DND-41 (cell line): ENCODE results near the gene TSPOAP1.

Experiments
- ATAC-seq: fragments of 200-7000 bp; cut with Tn5 transposase; 3 replicates; pipeline ENCODE4 v1.9.1; 2021; ENCODE audit warnings: low read depth; ENCODE audit not compliant: insufficient read depth
- DNase-seq: peaks from one replicate; pipeline ENCODE4 v3.0.0-alpha.2; 2020
- H2AFZ ChIP-seq: 2 replicates; pipeline ENCODE4 v1.6.0; 2012; ENCODE audit warnings: low read depth, low read length
- H3K27ac ChIP-seq: 2 replicates; pipeline ENCODE4 v1.5.1; 2012; ENCODE audit warnings: low read length, inconsistent platforms
- H3K27me3 ChIP-seq: fragments of 200-600 bp; sonication (generic); 2 replicates; pipeline ENCODE4 v1.6.0; 2012; ENCODE audit warnings: low read length, mild to moderate bottlenecking, inconsistent platforms; ENCODE audit not compliant: insufficient read depth, poor library complexity
- H3K36me3 ChIP-seq: 2 replicates; pipeline ENCODE4 v1.5.1; 2012; ENCODE audit warnings: low read length, inconsistent platforms; ENCODE audit not compliant: insufficient read depth
- H3K4me1 ChIP-seq: 2 replicates; pipeline ENCODE4 v1.5.1; 2012; ENCODE audit warnings: mild to moderate bottlenecking, low read length; ENCODE audit not compliant: insufficient read depth
- H3K4me2 ChIP-seq: 2 replicates; pipeline ENCODE4 v1.6.0; 2012; ENCODE audit warnings: mild to moderate bottlenecking, moderate library complexity, low read length, inconsistent platforms; ENCODE audit not compliant: insufficient read depth
- H3K4me3 ChIP-seq, 2 experiments: fragments of 200-600 bp in 1 of 2; shearing (Covaris generic) in 1 of 2; 2 replicates each; pipeline ENCODE4 v1.5.1; 2012 to 2016; ENCODE audit warnings: inconsistent platforms in 2 of 2, low read length in 2 of 2, mild to moderate bottlenecking in 2 of 2, low read depth in 1 of 2, moderate library complexity in 1 of 2
- H3K79me2 ChIP-seq: 2 replicates; pipeline ENCODE4 v1.6.0; 2012; ENCODE audit warnings: low read length, inconsistent platforms; ENCODE audit not compliant: insufficient read depth
- H3K9ac ChIP-seq: 2 replicates; pipeline ENCODE4 v1.6.0; 2012; ENCODE audit warnings: low read depth, mild to moderate bottlenecking, inconsistent platforms, low read length, moderate library complexity
- H3K9me3 ChIP-seq: 2 replicates; pipeline ENCODE4 v1.5.1; 2012; ENCODE audit warnings: low read length, moderate library complexity, mild to moderate bottlenecking, inconsistent platforms; ENCODE audit not compliant: insufficient read depth, severe bottlenecking
- H4K20me1 ChIP-seq: 2 replicates; pipeline ENCODE4 v1.6.0; 2012; ENCODE audit warnings: low read length; ENCODE audit not compliant: insufficient read depth
- EZH2 ChIP-seq: IDR thresholded peaks from 3 replicates; pipeline ENCODE4 v1.6.1; 2012; ENCODE audit warnings: borderline replicate concordance, low read depth, mild to moderate bottlenecking, moderate library complexity, low read length, inconsistent platforms; ENCODE audit not compliant: severe bottlenecking
- TF ChIP-seq, protein P1 (sequence below): IDR thresholded peaks from 2 replicates; pipeline ENCODE4 v1.5.1; 2012; ENCODE audit warnings: borderline replicate concordance, low read length, moderate library complexity, mild to moderate bottlenecking; ENCODE audit not compliant: poor library complexity, severe bottlenecking; ENCODE audit errors: extremely low read depth

Gene TSPOAP1

DNA sequence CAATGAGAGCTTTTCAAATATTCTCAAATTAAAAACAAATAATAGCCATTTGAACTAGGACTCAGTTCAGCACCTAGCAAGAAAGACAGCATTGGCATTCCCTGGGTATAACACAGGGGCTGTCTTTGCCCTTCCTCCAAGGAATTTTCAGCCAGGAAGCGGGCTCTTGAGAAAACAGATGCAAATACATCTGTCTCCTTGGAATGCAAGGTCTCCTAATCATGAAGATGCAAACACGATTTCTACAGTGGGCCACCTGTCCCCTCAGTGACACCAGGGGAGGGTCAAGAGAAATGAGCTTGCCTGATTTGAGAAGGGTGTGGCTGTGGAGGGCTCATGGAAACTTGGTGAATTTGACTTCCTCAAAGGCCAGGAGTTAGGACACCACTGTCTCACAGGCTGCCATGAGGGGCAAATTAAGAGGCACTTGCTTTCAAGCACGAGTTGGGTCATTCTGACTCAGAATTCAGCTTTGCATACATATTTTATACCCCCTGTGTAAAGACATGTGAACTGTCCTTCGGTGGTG is 47.9 kb upstream of the TSPOAP1 start:
- DNase-seq (no peak), ATAC-seq (no peak)
- H3K27ac ChIP-seq: no peak overlapping the region
- H2AFZ ChIP-seq: no peak overlapping the region
- H3K27me3 ChIP-seq: no peaks in the 10 kb centered on the region
- H4K20me1 ChIP-seq: no peaks in the 10 kb centered on the region
- H3K4me2 ChIP-seq: no peak overlapping the region
- H3K4me3 ChIP-seq: no peak overlapping the region
- no peaks in the 10 kb centered on the region for H3K79me2 ChIP-seq
- no peaks in the 10 kb centered on the region for H3K9me3 ChIP-seq
- no peak for TF ChIP-seq EZH2
- TF ChIP-seq, protein P1, sequence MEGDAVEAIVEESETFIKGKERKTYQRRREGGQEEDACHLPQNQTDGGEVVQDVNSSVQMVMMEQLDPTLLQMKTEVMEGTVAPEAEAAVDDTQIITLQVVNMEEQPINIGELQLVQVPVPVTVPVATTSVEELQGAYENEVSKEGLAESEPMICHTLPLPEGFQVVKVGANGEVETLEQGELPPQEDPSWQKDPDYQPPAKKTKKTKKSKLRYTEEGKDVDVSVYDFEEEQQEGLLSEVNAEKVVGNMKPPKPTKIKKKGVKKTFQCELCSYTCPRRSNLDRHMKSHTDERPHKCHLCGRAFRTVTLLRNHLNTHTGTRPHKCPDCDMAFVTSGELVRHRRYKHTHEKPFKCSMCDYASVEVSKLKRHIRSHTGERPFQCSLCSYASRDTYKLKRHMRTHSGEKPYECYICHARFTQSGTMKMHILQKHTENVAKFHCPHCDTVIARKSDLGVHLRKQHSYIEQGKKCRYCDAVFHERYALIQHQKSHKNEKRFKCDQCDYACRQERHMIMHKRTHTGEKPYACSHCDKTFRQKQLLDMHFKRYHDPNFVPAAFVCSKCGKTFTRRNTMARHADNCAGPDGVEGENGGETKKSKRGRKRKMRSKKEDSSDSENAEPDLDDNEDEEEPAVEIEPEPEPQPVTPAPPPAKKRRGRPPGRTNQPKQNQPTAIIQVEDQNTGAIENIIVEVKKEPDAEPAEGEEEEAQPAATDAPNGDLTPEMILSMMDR: no peak
- peaks cover 30% of the 10 kb centered on the region for H3K4me1 ChIP-seq
- H3K9ac ChIP-seq: no peak overlapping the region
- H3K36me3 ChIP-seq: no peaks in the 10 kb centered on the region

DNA sequence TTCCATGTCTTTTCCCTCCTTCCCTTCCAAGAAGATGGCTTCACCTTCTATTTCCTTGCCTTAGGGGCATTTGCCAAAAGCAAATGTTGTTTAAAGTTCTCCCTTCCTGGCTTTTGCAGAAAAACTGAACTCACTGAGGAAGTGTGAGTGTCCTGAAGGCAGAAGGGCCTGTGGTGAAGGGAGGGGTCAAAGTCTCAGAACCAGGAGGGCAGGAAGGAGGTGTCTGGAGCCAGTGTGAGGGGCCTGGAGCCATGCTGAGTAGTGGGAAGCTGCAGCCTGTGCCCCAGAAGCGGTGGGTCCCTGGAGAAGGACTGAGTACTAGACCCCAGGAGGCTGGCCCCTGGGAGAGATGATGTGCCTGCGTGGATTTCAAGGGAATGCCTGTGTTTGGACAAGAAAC is 47.2 kb upstream of the TSPOAP1 start:
- H3K27me3 ChIP-seq: no peaks in the 10 kb centered on the region
- no peak overlapping the region for H3K27ac ChIP-seq
- TF ChIP-seq EZH2: no peak
- TF ChIP-seq, protein P1: no peak
- H3K79me2 ChIP-seq: no peaks in the 10 kb centered on the region
- DNase-seq (no peak), ATAC-seq (no peak)
- H3K4me2 ChIP-seq: no peak overlapping the region
- H3K36me3 ChIP-seq: no peaks in the 10 kb centered on the region
- no peaks in the 10 kb centered on the region for H3K9me3 ChIP-seq
- H3K4me3 ChIP-seq: no peak overlapping the region
- H2AFZ ChIP-seq: no peak overlapping the region
- peaks cover 29% of the 10 kb centered on the region for H3K4me1 ChIP-seq
- no peak overlapping the region for H3K9ac ChIP-seq
- no peaks in the 10 kb centered on the region for H4K20me1 ChIP-seq

DNA sequence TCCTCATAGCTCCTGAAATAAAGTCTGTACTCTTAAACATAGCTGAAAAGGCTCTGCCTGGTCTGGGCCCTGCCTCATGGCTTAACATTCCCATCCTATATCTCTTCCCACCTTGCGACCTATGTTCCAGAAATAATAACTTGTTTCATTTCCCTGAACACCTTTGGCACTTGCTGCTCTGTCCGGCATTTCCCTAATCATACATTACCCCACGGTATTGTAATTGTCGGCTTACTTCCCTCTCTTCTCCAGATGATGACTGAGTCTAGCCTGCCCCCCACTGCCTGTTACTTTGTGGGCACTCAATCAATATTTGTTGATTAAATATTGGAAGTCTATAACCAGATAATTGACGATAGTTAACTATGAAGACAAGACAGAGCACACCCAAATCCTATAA is 46.7 kb upstream of the TSPOAP1 start:
- no peak overlapping the region for H3K4me2 ChIP-seq
- no peak overlapping the region for H3K27ac ChIP-seq
- H3K4me1 ChIP-seq: peaks cover 24% of the 10 kb centered on the region
- H3K36me3 ChIP-seq: no peaks in the 10 kb centered on the region
- DNase-seq (no peak), ATAC-seq (no peak)
- TF ChIP-seq, protein P1: no peak
- TF ChIP-seq EZH2: no peak
- H3K79me2 ChIP-seq: no peaks in the 10 kb centered on the region
- no peaks in the 10 kb centered on the region for H3K27me3 ChIP-seq
- H3K9me3 ChIP-seq: no peaks in the 10 kb centered on the region
- no peaks in the 10 kb centered on the region for H4K20me1 ChIP-seq
- H3K9ac ChIP-seq: no peak overlapping the region
- no peak overlapping the region for H2AFZ ChIP-seq
- no peak overlapping the region for H3K4me3 ChIP-seq

DNA sequence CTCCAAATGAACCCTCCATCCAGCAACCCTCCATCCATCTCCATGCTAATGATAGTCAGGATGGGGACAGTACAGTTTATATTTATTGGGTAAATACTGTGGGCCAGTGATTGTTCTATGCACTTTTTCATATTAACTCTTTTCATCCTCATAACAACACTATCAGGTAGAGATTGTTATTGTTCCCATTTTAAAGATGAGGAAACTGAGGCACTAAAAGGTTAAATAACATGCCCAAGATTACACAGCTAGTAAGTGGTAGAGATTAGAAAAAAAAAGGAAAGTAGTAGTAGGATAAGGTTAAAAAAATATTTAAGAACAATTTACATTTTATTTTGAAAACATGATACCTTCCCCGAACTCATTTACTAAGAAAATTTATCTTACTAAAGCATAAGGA is 45.3 kb upstream of the TSPOAP1 start:
- peaks cover 10% of the 10 kb centered on the region for H3K4me1 ChIP-seq

More for the DNA sequence above, 45.3 kb upstream of the TSPOAP1 start:
- Histone ChIP-seq H3K4me2 (no peak overlapping the region), H3K27ac (no peak overlapping the region), H3K27me3 (no peaks in the 10 kb centered on the region), H3K9ac (no peak overlapping the region), H3K9me3 (no peaks in the 10 kb centered on the region), H4K20me1 (no peaks in the 10 kb centered on the region), H3K79me2 (no peaks in the 10 kb centered on the region), H2AFZ (no peak overlapping the region), H3K4me3 (no peak overlapping the region), H3K36me3 (no peaks in the 10 kb centered on the region)
- TF ChIP-seq EZH2: no peak
- TF ChIP-seq, protein P1: no peak
- DNase-seq (no peak), ATAC-seq (no peak)
